HepG2 (cell line): ENCODE data around the gene CYB5R3. TPM values are rescaled to one million over a fixed set of nuclear protein-coding genes. Genes with fewer than 3 reads are reported as not detected.
"Not testable (repeated sequence)": the region's sequence is repeated elsewhere in the genome, so short reads cannot be mapped to it uniquely, and the experiment has no call there.

Experiments used
- ATAC-seq: fragments of 200-7000 bp; cut with Tn5 transposase; 3 replicates; pipeline ENCODE4 v1.9.1; 2020; ENCODE audit warnings: mild to moderate bottlenecking, moderate library complexity
- BruUV-seq: library from RNA; stranded (reverse); fragments of 400-500 nt; replicated peaks from 2 replicates; lab custom pipeline; 2021; lab: Mats Ljungman, UMichigan
- CTCF ChIA-PET: fragments of 300-600 bp; formaldehyde crosslinking; extraction: SDS; loops from one replicate; lab custom pipeline; 2021; ENCODE audit warnings: low total read pairs, inconsistent platforms, low intra/inter-chr PET ratio; lab: Yijun Ruan, JAX
- POLR2A ChIA-PET: fragments of 350-600 bp; sonication (Branson Sonifier 250); formaldehyde crosslinking; loops from one replicate; lab custom pipeline; 2020; ENCODE audit warnings: antibody characterized with exemption, inconsistent platforms; lab: Yijun Ruan, JAX
- DNase-seq: peaks from one replicate; pipeline ENCODE4 v3.0.0-alpha.2; 2015; ENCODE audit warnings: low spot score
- FAIRE-seq: peaks from 3 replicates; lab custom pipeline; 2011; peaks lifted over from hg19 to GRCh38; lab: Jason Lieb, UNC
- H2AFZ ChIP-seq: one replicate; pipeline ENCODE4 v1.6.1; 2011; ENCODE audit warnings: low read length, inconsistent platforms
- H3K27ac ChIP-seq: fragments of 300-600 bp; 3 replicates; pipeline ENCODE4 v1.8.0; 2011; ENCODE audit warnings: mixed run types, mild to moderate bottlenecking, mixed read lengths, low read length, inconsistent platforms; ENCODE audit not compliant: insufficient read depth; ENCODE audit errors: extremely low read length
- H3K27me3 ChIP-seq, 2 experiments: fragments of 200-600 bp in 1 of 2; 2 replicates in 1 of 2; 3 replicates in 1 of 2; pipeline versions ENCODE4 v1.6.0 to v1.8.0; 2011; ENCODE audit warnings: low read length in 2 of 2, mild to moderate bottlenecking in 2 of 2, moderate library complexity in 2 of 2, inconsistent platforms in 1 of 2; ENCODE audit not compliant: insufficient read depth in 2 of 2, control insufficient read depth in 1 of 2
- H3K36me3 ChIP-seq, 2 experiments: fragments of 200-600 bp in 1 of 2; replicated peaks in 1 of 2; 2 replicates in 1 of 2; 3 replicates in 1 of 2; pipeline versions ENCODE4 v1.5.1 to v1.8.0; 2011; ENCODE audit warnings: low read length in 2 of 2, inconsistent platforms in 1 of 2; ENCODE audit not compliant: insufficient read depth in 2 of 2, control insufficient read depth in 1 of 2
- H3K4me1 ChIP-seq: 2 replicates; pipeline ENCODE4 v1.5.1; 2012; ENCODE audit warnings: low read length, inconsistent platforms; ENCODE audit not compliant: insufficient read depth
- H3K4me2 ChIP-seq: 2 replicates; pipeline ENCODE4 v1.6.0; 2011; ENCODE audit warnings: low read depth, low read length, inconsistent platforms
- H3K4me3 ChIP-seq, 3 experiments: fragments of 200-600 bp in 1 of 3; sonication (generic), shearing (Covaris generic) in 1 of 3; replicated peaks in 1 of 3; 2 replicates each; pipeline ENCODE4 v1.5.1; 2011 to 2016; ENCODE audit warnings: low read length in 3 of 3, inconsistent platforms in 2 of 3, low read depth in 2 of 3, mild to moderate bottlenecking in 2 of 3, control low read depth in 1 of 3, mixed read lengths in 1 of 3; ENCODE audit not compliant: insufficient read depth in 1 of 3
- H3K79me2 ChIP-seq: one replicate; pipeline ENCODE4 v1.6.1; 2011; ENCODE audit warnings: low read length, inconsistent platforms; ENCODE audit not compliant: insufficient read depth
- H3K9ac ChIP-seq: 2 replicates; pipeline ENCODE4 v1.6.0; 2011; ENCODE audit warnings: mild to moderate bottlenecking, low read depth, low read length, inconsistent platforms; ENCODE audit not compliant: insufficient read depth
- H3K9me3 ChIP-seq: 2 replicates; pipeline ENCODE4 v1.5.1; 2012; ENCODE audit warnings: mild to moderate bottlenecking, low read length
- H4K20me1 ChIP-seq: 2 replicates; pipeline ENCODE4 v1.6.0; 2011; ENCODE audit warnings: inconsistent platforms, mild to moderate bottlenecking, low read length, moderate library complexity; ENCODE audit not compliant: insufficient read depth
- ARHGAP35 ChIP-seq: sonication (generic); formaldehyde crosslinking; IDR thresholded peaks from 2 replicates; pipeline ENCODE4 v1.9.0; 2022; ENCODE audit warnings: mild to moderate bottlenecking, inconsistent platforms, moderate library complexity, missing genetic modification reagents, borderline replicate concordance
- ESRRA ChIP-seq: sonication (generic); formaldehyde crosslinking; IDR thresholded peaks from 2 replicates; pipeline ENCODE4 v1.5.1; 2020; ENCODE audit warnings: mild to moderate bottlenecking, low read depth, missing genetic modification reagents
- FOXC1 ChIP-seq: sonication (generic); formaldehyde crosslinking; IDR thresholded peaks from 2 replicates; pipeline ENCODE4 v1.8.0; 2022; ENCODE audit warnings: mild to moderate bottlenecking, missing genetic modification reagents, borderline replicate concordance
- IKZF1 ChIP-seq: fragments of 450-650 bp; IDR thresholded peaks from 2 replicates; pipeline ENCODE4 v1.7.1; 2016
- PHF5A ChIP-seq: IDR thresholded peaks from one replicate; pipeline ENCODE4 v1.6.1; 2018; ENCODE audit warnings: low read depth, missing genetic modification reagents; ENCODE audit not compliant: unreplicated experiment
- RBAK ChIP-seq: sonication (generic); formaldehyde crosslinking; IDR thresholded peaks from 2 replicates; pipeline ENCODE4 v1.5.1; 2020; ENCODE audit warnings: mild to moderate bottlenecking, missing genetic modification reagents
- ZNF205 ChIP-seq: IDR thresholded peaks from 2 replicates; pipeline ENCODE4 v1.6.1; 2018; ENCODE audit warnings: missing biosample characterization, missing genetic modification reagents
- ZNF264 ChIP-seq: sonication (generic); formaldehyde crosslinking; IDR thresholded peaks from 2 replicates; pipeline ENCODE4 v1.4.0; 2020; ENCODE audit warnings: missing genetic modification reagents
- WGBS: methylation state at CpG from one replicate; pipeline ENCODE4 v1.1.6; 2017; ENCODE audit warnings: low lambda C conversion rate; 5-methylcytosine and 5-hydroxymethylcytosine counted together
- in situ Hi-C: cut with HindIII; loops from 2 replicates; pipeline ENCODE4 v1.10.0; 2017; ENCODE audit warnings: low pct_unique_long_range_greater_than_20kb; ENCODE audit not compliant: extremely low pct_ligation_motif_present
- intact Hi-C: fragments of 100-400 bp; cut with micrococcal nuclease; formaldehyde crosslinking; loops from one replicate; pipeline ENCODE4 v1.10.0; 2022; ENCODE audit not compliant: unreplicated experiment
- polyA plus RNA-seq, 8 experiments: library from polyadenylated mRNA; depleted of rRNA in 3 of 8; stranded (reverse) in 7 of 8; unstranded in 1 of 8; fragments of >200 nt; fragmentation: Illumina TruSeq in 4 of 8; extraction: Trizol in 4 of 8; gene quantifications; 2 replicates each; pipeline versions ENCODE4 v1.2.1 to v1.2.3, GENCODE V29; 2011 to 2016; ENCODE audit warnings: low read depth in 4 of 8, missing spikeins in 1 of 8, mixed read lengths in 1 of 8; ENCODE audit not compliant: insufficient read depth in 1 of 8
- total RNA-seq, 5 experiments: library from RNA; depleted of rRNA; stranded (reverse); fragments of >200 nt; fragmentation: Illumina TruSeq; extraction: Trizol; gene quantifications; 2 replicates each; pipeline ENCODE4 v1.2.3, GENCODE V29; 2016; ENCODE audit warnings: low read depth in 1 of 5
- TF ChIP-seq, protein P1 (sequence below): sonication (generic); formaldehyde crosslinking; conservative IDR thresholded peaks from 2 replicates; pipeline ENCODE4 v1.4.0; 2020; ENCODE audit warnings: mild to moderate bottlenecking, missing genetic modification reagents, moderate library complexity
- TF ChIP-seq, protein P2 (sequence below): sonication (generic); formaldehyde crosslinking; IDR thresholded peaks from 2 replicates; pipeline ENCODE4 v1.4.0; 2020; ENCODE audit warnings: missing genetic modification reagents, borderline replicate concordance

Gene CYB5R3
- total and polyA plus RNA-seq, 2 of the 13 experiments (the other 11 are each of a cell fraction or from before 2014, with no cell fraction given), result 32.4 to 305 TPM

DNA sequence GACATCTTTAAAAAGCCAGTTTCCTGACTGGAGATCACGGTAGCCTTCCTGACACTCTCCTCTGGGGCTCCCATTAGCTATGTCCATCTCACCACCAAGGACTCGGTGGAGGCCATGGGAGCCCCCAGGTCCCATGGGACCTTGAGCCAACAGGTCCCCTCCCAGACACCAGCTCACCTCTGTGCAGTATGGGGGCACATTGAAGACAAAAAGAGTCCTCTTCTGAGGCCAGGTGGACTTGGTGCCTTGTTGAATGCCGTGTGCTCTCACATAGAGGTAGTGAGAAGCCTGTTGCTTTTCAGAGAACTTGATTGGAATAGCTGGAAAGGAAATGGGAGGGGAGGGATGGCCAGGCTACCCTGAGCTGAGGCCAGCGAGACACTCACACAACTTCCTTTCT, 69.2 kb downstream of the CYB5R3 start:
- not testable (repeated sequence) for H3K4me1 ChIP-seq

GRCh38 chr22:42577623-42578240, 71.5 kb downstream of the CYB5R3 start:
- POLR2A ChIA-PET, result no interaction called here
- CTCF ChIA-PET, result no interaction called here
- peaks cover 8% of the 10 kb centered on the region for H3K79me2 ChIP-seq
- H3K4me3 ChIP-seq, result no peak overlapping the region
- H3K4me2 ChIP-seq, result no peak overlapping the region
- BruUV-seq, result no TSS peak
- H3K27ac ChIP-seq, result no peak overlapping the region
- peaks cover 6% of the 10 kb centered on the region for H3K4me1 ChIP-seq
- H3K9me3 ChIP-seq, result no peaks in the 10 kb centered on the region
- no peaks in the 10 kb centered on the region for H3K27me3 ChIP-seq
- intact Hi-C loops, result no loop called here
- WGBS, result 98% methylated on average over 12 of the region's 15 CpGs
- no peaks in the 10 kb centered on the region for H4K20me1 ChIP-seq
- H3K36me3 ChIP-seq, result peaks cover 10 to 24% of the 10 kb centered on the region in 2 experiments; a peak in 4 of 5 replicates
- DNase-seq (no peak), FAIRE-seq (no peak), ATAC-seq (no peak)
- no peak overlapping the region for H3K9ac ChIP-seq
- H2AFZ ChIP-seq, result no peak overlapping the region
- in situ Hi-C loops, result no loop called here
- TF ChIP-seq RBAK (CRISPR knock-in tag) (no peak), ARHGAP35 (no peak), ZNF264 (no peak), PHF5A (no peak), FOXC1 (CRISPR knock-in tag) (no peak), ZNF205 (CRISPR knock-in tag) (no peak), ESRRA (CRISPR knock-in tag) (no peak), IKZF1 (no peak)
- TF ChIP-seq, protein P1, sequence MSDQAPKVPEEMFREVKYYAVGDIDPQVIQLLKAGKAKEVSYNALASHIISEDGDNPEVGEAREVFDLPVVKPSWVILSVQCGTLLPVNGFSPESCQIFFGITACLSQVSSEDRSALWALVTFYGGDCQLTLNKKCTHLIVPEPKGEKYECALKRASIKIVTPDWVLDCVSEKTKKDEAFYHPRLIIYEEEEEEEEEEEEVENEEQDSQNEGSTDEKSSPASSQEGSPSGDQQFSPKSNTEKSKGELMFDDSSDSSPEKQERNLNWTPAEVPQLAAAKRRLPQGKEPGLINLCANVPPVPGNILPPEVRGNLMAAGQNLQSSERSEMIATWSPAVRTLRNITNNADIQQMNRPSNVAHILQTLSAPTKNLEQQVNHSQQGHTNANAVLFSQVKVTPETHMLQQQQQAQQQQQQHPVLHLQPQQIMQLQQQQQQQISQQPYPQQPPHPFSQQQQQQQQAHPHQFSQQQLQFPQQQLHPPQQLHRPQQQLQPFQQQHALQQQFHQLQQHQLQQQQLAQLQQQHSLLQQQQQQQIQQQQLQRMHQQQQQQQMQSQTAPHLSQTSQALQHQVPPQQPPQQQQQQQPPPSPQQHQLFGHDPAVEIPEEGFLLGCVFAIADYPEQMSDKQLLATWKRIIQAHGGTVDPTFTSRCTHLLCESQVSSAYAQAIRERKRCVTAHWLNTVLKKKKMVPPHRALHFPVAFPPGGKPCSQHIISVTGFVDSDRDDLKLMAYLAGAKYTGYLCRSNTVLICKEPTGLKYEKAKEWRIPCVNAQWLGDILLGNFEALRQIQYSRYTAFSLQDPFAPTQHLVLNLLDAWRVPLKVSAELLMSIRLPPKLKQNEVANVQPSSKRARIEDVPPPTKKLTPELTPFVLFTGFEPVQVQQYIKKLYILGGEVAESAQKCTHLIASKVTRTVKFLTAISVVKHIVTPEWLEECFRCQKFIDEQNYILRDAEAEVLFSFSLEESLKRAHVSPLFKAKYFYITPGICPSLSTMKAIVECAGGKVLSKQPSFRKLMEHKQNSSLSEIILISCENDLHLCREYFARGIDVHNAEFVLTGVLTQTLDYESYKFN (CRISPR knock-in tag), result no peak
- TF ChIP-seq, protein P2, sequence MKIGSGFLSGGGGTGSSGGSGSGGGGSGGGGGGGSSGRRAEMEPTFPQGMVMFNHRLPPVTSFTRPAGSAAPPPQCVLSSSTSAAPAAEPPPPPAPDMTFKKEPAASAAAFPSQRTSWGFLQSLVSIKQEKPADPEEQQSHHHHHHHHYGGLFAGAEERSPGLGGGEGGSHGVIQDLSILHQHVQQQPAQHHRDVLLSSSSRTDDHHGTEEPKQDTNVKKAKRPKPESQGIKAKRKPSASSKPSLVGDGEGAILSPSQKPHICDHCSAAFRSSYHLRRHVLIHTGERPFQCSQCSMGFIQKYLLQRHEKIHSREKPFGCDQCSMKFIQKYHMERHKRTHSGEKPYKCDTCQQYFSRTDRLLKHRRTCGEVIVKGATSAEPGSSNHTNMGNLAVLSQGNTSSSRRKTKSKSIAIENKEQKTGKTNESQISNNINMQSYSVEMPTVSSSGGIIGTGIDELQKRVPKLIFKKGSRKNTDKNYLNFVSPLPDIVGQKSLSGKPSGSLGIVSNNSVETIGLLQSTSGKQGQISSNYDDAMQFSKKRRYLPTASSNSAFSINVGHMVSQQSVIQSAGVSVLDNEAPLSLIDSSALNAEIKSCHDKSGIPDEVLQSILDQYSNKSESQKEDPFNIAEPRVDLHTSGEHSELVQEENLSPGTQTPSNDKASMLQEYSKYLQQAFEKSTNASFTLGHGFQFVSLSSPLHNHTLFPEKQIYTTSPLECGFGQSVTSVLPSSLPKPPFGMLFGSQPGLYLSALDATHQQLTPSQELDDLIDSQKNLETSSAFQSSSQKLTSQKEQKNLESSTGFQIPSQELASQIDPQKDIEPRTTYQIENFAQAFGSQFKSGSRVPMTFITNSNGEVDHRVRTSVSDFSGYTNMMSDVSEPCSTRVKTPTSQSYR (CRISPR knock-in tag), result no peak

More for the DNA sequence above, 69.2 kb downstream of the CYB5R3 start:
- DNase-seq, intact Hi-C loops, BruUV-seq, H3K27me3 ChIP-seq, FAIRE-seq, CTCF ChIA-PET, H3K4me2 ChIP-seq, H3K79me2 ChIP-seq, ATAC-seq, H2AFZ ChIP-seq, H3K27ac ChIP-seq, H3K4me3 ChIP-seq, POLR2A ChIA-PET, in situ Hi-C loops, H3K9me3 ChIP-seq, H3K9ac ChIP-seq, H4K20me1 ChIP-seq: not testable (repeated sequence)
- peaks cover 14 to 38% of the 10 kb centered on the region in 2 experiments; a peak in 4 of 5 replicates for H3K36me3 ChIP-seq
- 87% methylated on average over 3 of the region's 4 CpGs for WGBS
